Trophoblast cell (in vitro differentiated cells and primary cell): Measurements from ENCODE around the gene HOXD11.

Source experiments
- DNase-seq, 2 donors: peaks; one replicate each; pipeline ENCODE4 v3.0.0-alpha.2; 2016
- H2AFZ ChIP-seq: 2 replicates; pipeline ENCODE4 v1.6.1; 2013; ENCODE audit warnings: low read length, moderate library complexity, mild to moderate bottlenecking; ENCODE audit not compliant: insufficient read depth, poor library complexity
- H2AK5ac ChIP-seq: 2 replicates; pipeline ENCODE4 v1.6.1; 2013; ENCODE audit warnings: mild to moderate bottlenecking, low read length
- H2BK120ac ChIP-seq: 2 replicates; pipeline ENCODE4 v1.6.1; 2013; ENCODE audit warnings: low read length, mild to moderate bottlenecking, moderate library complexity; ENCODE audit not compliant: insufficient read depth, poor library complexity
- H2BK12ac ChIP-seq: 2 replicates; pipeline ENCODE4 v1.6.1; 2013; ENCODE audit warnings: mild to moderate bottlenecking, low read length, moderate library complexity
- H2BK5ac ChIP-seq: 2 replicates; pipeline ENCODE4 v1.6.1; 2013; ENCODE audit warnings: low read length, low read depth, moderate library complexity, mild to moderate bottlenecking; ENCODE audit not compliant: poor library complexity
- H3K14ac ChIP-seq: 2 replicates; pipeline ENCODE4 v1.6.1; 2013; ENCODE audit warnings: mild to moderate bottlenecking, low read length
- H3K18ac ChIP-seq: 2 replicates; pipeline ENCODE4 v1.6.1; 2013; ENCODE audit warnings: mild to moderate bottlenecking, low read length
- H3K23ac ChIP-seq: 2 replicates; pipeline ENCODE4 v1.6.1; 2013; ENCODE audit warnings: low read length
- H3K27ac ChIP-seq: 2 replicates; pipeline ENCODE4 v1.5.1; 2013; ENCODE audit warnings: low read depth, mild to moderate bottlenecking, inconsistent platforms, low read length, moderate library complexity
- H3K27me3 ChIP-seq: 2 replicates; pipeline ENCODE4 v1.6.1; 2013; ENCODE audit warnings: inconsistent platforms, mild to moderate bottlenecking, low read length, moderate library complexity; ENCODE audit not compliant: insufficient read depth
- H3K36me3 ChIP-seq, 2 experiments: 1 replicate in 1 of 2; 2 replicates in 1 of 2; pipeline ENCODE4 v1.6.1; 2013; ENCODE audit warnings: low read length in 2 of 2, mild to moderate bottlenecking in 2 of 2, moderate library complexity in 1 of 2; ENCODE audit not compliant: insufficient read depth in 2 of 2, control insufficient read depth in 1 of 2
- H3K4ac ChIP-seq: 2 replicates; pipeline ENCODE4 v1.6.1; 2013; ENCODE audit warnings: low read depth, mild to moderate bottlenecking, low read length, moderate library complexity
- H3K4me1 ChIP-seq, 2 experiments: 1 replicate in 1 of 2; 2 replicates in 1 of 2; pipeline ENCODE4 v1.6.1; 2013; ENCODE audit warnings: low read length in 2 of 2, mild to moderate bottlenecking in 2 of 2, moderate library complexity in 1 of 2; ENCODE audit not compliant: insufficient read depth in 2 of 2, control insufficient read depth in 1 of 2
- H3K4me2 ChIP-seq: 2 replicates; pipeline ENCODE4 v1.6.1; 2013; ENCODE audit warnings: inconsistent platforms, mild to moderate bottlenecking, low read length, moderate library complexity
- H3K4me3 ChIP-seq: 2 replicates; pipeline ENCODE4 v1.5.1; 2013; ENCODE audit warnings: mild to moderate bottlenecking, low read depth, low read length, inconsistent platforms
- H3K79me1 ChIP-seq: one replicate; pipeline ENCODE4 v1.6.1; 2013; ENCODE audit warnings: low read length
- H3K79me2 ChIP-seq: 2 replicates; pipeline ENCODE4 v1.6.1; 2013; ENCODE audit warnings: low read length, mild to moderate bottlenecking; ENCODE audit not compliant: control insufficient read depth, insufficient read depth, poor library complexity
- H3K9ac ChIP-seq: 2 replicates; pipeline ENCODE4 v1.6.1; 2013; ENCODE audit warnings: mild to moderate bottlenecking, low read length
- H3K9me3 ChIP-seq: 2 replicates; pipeline ENCODE4 v1.6.1; 2013; ENCODE audit warnings: low read depth, mild to moderate bottlenecking, control low read depth, inconsistent platforms, low read length; ENCODE audit not compliant: insufficient read depth
- H4K12ac ChIP-seq: 2 replicates; pipeline ENCODE4 v1.6.1; 2013; ENCODE audit warnings: low read depth, mild to moderate bottlenecking, low read length, moderate library complexity
- H4K8ac ChIP-seq: 2 replicates; pipeline ENCODE4 v1.6.1; 2013; ENCODE audit warnings: low read depth, mild to moderate bottlenecking, low read length, moderate library complexity
- H4K91ac ChIP-seq: one replicate; pipeline ENCODE4 v1.6.1; 2013; ENCODE audit warnings: low read depth, mild to moderate bottlenecking, low read length, moderate library complexity
- WGBS: extraction: QIAGEN DNeasy Blood & Tissue Kit; methylation state at CpG from one replicate; pipeline ENCODE4 v1.1.7; 2013; ENCODE audit warnings: missing lambda C conversion rate; ENCODE audit not compliant: insufficient read length, insufficient coverage; ENCODE audit errors: extremely low coverage; 5-methylcytosine and 5-hydroxymethylcytosine counted together

Gene HOXD11

GRCh38 chr2:176103742-176104315 is 3.3 kb upstream of the HOXD11 start:
- H3K18ac ChIP-seq, result no peak overlapping the region
- no peaks in the 10 kb centered on the region for H3K36me3 ChIP-seq
- H4K91ac ChIP-seq, result no peak overlapping the region
- H3K23ac ChIP-seq, result no peak overlapping the region
- H3K79me1 ChIP-seq, result peaks cover 4% of the 10 kb centered on the region
- peaks cover 14% of the 10 kb centered on the region for H3K9me3 ChIP-seq
- no peak overlapping the region for H2BK120ac ChIP-seq
- H3K9ac ChIP-seq, result no peak overlapping the region
- H2AK5ac ChIP-seq, result no peak overlapping the region
- H2BK5ac ChIP-seq, result no peak overlapping the region
- WGBS, result no CpG with 5 or more reads among the region's 17 CpGs
- H4K12ac ChIP-seq, result no peak overlapping the region
- H3K4me2 ChIP-seq, result peak overlapping the region; percentile 42
- no peak overlapping the region for H2AFZ ChIP-seq
- peaks cover 10 to 19% of the 10 kb centered on the region in 2 experiments for H3K4me1 ChIP-seq
- H3K27ac ChIP-seq, result no peak overlapping the region
- no peak overlapping the region for H3K14ac ChIP-seq
- no peak overlapping the region for H2BK12ac ChIP-seq
- no peak overlapping the region for H3K4me3 ChIP-seq
- no peak overlapping the region for H4K8ac ChIP-seq
- no peak for DNase-seq
- H3K27me3 ChIP-seq, result peaks cover 91% of the 10 kb centered on the region
- H3K4ac ChIP-seq, result no peak overlapping the region
- H3K79me2 ChIP-seq, result no peaks in the 10 kb centered on the region

GRCh38 chr2:176104316-176105077 is 2.6 kb upstream of the HOXD11 start:
- no peak for DNase-seq
- Histone ChIP-seq H4K91ac (peak overlapping the region; percentile 3), H4K8ac (no peak overlapping the region), H2BK12ac (no peak overlapping the region), H3K9me3 (peaks cover 14% of the 10 kb centered on the region), H2AK5ac (no peak overlapping the region), H3K4me1 (peaks cover 10 to 19% of the 10 kb centered on the region in 2 experiments), H3K14ac (no peak overlapping the region), H3K4me2 (peak overlapping the region; percentile 42), H2AFZ (no peak overlapping the region), H3K23ac (no peak overlapping the region), H3K79me2 (no peaks in the 10 kb centered on the region), H3K27me3 (peaks cover 91% of the 10 kb centered on the region), H3K4ac (no peak overlapping the region), H3K36me3 (no peaks in the 10 kb centered on the region), H2BK120ac (peak overlapping the region; percentile 18), H3K18ac (no peak overlapping the region), H3K4me3 (peak overlapping the region; percentile 55), H4K12ac (peak overlapping the region; percentile 31), H3K79me1 (peaks cover 4% of the 10 kb centered on the region), H3K27ac (no peak overlapping the region), H2BK5ac (no peak overlapping the region), H3K9ac (no peak overlapping the region)
- no CpG with 5 or more reads among the region's 56 CpGs for WGBS

DNA sequence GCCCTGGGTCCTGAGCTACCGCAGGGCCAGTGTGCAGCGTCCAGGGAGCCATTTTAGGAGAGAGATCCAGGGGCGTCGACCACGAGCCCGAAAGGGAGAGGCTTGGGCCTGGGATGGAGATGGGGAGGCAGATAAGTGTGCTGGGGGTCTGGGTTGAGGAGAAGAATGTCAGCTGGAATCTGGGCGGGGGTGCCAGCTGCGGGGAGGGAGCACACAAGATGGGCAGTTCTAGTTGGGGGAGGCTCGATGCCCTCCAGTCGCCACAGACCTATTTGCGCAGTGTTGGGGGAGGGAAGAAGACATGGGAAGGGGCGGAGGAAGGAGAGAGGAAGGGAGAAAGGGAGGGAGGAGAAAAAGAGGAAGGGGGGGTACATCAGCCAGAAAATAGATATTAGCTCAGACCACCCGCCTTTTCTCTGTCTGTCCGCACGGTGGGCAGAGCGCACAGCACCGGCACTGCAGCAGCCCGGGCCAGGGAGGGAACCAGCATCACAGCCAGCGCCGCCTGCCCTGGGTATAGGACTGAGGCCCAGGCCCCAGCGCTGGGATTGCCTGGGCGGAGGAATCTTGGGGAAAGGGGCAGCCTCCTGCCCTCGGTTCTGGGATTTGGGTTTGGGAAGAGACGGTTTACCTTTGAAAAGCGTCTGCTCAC is 1.9 kb upstream of the HOXD11 start:
- WGBS, result no CpG with 5 or more reads among the region's 25 CpGs
- Histone ChIP-seq H2AK5ac (no peak overlapping the region), H3K4me3 (no peak overlapping the region), H3K4me1 (peaks cover 7 to 13% of the 10 kb centered on the region in 2 experiments), H3K9me3 (peaks cover 11% of the 10 kb centered on the region), H3K79me1 (peaks cover 4% of the 10 kb centered on the region), H2AFZ (no peak overlapping the region), H4K12ac (no peak overlapping the region), H2BK12ac (no peak overlapping the region), H3K27me3 (peaks cover 91% of the 10 kb centered on the region), H2BK5ac (no peak overlapping the region), H4K8ac (no peak overlapping the region), H3K18ac (no peak overlapping the region), H3K36me3 (no peaks in the 10 kb centered on the region), H3K4ac (no peak overlapping the region), H3K27ac (no peak overlapping the region), H3K14ac (no peak overlapping the region), H3K9ac (no peak overlapping the region), H3K79me2 (no peaks in the 10 kb centered on the region), H3K23ac (no peak overlapping the region), H2BK120ac (no peak overlapping the region), H3K4me2 (peak overlapping the region; percentile 42), H4K91ac (no peak overlapping the region)
- DNase-seq, result no peak

DNA sequence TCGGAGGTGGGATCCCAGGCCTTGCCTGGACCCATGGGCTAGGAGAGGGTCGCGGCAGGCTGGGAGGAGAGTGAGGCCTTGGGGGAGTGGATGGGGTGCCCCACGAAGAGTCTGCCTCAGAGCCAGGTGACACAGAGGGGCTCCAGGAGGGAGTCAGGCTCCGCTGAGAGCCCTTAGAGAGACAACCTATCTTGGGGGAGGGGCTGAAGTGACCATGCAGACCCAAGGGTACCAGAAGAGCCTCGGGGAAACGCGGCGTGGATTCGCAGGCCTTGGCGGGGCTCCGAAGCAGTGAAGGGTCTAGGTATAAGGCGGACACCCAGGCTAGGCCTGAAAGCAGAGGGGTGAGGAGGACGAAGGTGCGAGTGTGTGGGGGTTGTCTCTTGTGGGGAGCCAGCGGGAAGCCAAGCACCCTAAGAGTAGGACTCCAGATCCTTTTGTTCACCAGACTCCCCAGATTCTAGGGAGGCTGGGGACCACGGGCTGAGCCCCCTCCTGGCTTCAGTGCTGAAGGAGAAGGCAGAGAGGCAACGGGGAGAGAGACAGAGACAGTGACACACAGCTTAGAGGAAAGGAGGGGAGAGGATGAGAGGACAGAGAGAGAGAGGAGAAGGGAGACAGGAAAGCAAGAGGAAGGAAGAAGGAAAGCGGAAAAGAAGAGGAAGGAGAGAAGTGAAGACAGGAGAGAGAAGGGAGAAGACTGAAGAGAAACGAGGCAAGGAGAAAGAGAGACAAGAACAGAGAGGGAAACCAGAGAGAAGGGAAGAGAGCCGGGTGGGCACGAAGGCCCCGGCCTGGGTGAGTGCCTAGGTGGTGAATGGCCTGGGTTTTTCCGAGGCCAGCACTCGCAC is 1.1 kb upstream of the HOXD11 start:
- no peak overlapping the region for H3K18ac ChIP-seq
- H3K4me1 ChIP-seq, result peaks cover 7 to 13% of the 10 kb centered on the region in 2 experiments
- H4K12ac ChIP-seq, result no peak overlapping the region
- H2BK120ac ChIP-seq, result no peak overlapping the region
- peaks cover 4% of the 10 kb centered on the region for H3K79me1 ChIP-seq
- peaks cover 7% of the 10 kb centered on the region for H3K9me3 ChIP-seq
- H3K36me3 ChIP-seq, result no peaks in the 10 kb centered on the region
- no peak overlapping the region for H2AFZ ChIP-seq
- no peak overlapping the region for H4K91ac ChIP-seq
- no peak overlapping the region for H3K23ac ChIP-seq
- H3K27ac ChIP-seq, result no peak overlapping the region
- peak overlapping the region; percentile 60 for H3K4me2 ChIP-seq
- no peak overlapping the region for H2BK5ac ChIP-seq
- no peaks in the 10 kb centered on the region for H3K79me2 ChIP-seq
- peak overlapping the region; percentile 26 for H3K4me3 ChIP-seq
- DNase-seq, result no peak
- no peak overlapping the region for H2AK5ac ChIP-seq
- H3K27me3 ChIP-seq, result peaks cover 84% of the 10 kb centered on the region
- H3K9ac ChIP-seq, result no peak overlapping the region
- WGBS, result no CpG with 5 or more reads among the region's 25 CpGs
- H2BK12ac ChIP-seq, result no peak overlapping the region
- H3K4ac ChIP-seq, result no peak overlapping the region
- H3K14ac ChIP-seq, result no peak overlapping the region
- H4K8ac ChIP-seq, result no peak overlapping the region
